CD4-positive, alpha-beta T cell treated with Interferon gamma for 1 hour (primary cell): Measurements from ENCODE around the gene ABCC2.
"Not testable (repeated sequence)": the region's sequence is repeated elsewhere in the genome, so short reads cannot be mapped to it uniquely, and the experiment has no call there.

Experiments
- DNase-seq: peaks from one replicate; pipeline ENCODE4 v3.0.0-alpha.2; 2020

Gene ABCC2

DNA sequence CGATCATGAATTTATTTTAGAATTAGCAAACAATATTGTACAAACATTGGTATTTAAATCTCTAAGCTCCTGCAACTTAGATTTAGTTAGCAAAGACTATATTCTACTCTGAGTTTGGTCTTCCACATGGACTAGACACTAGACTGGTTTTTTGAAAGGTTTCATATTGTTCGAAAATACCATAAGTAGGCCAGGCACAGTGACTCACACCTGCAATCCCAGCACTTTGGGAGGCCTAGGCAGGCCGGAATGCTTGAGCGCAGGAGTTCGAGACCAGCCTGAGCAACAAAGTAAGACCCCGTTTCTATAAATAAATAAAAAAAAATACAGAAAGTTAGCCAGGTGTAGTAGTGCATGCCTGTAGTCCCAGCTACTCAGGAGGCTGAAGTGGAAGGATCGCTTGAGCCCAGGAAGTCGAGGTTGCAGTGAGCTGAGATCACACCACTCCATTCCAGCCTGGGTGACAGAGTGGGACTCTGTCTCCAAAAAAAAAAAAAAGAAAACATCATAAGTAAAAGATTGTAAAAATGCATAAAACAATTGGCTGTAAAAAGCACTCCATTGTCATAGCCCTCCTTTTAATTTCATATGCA lies 73.1 kb downstream of the ABCC2 start:
- DNase-seq, result no peak

DNA sequence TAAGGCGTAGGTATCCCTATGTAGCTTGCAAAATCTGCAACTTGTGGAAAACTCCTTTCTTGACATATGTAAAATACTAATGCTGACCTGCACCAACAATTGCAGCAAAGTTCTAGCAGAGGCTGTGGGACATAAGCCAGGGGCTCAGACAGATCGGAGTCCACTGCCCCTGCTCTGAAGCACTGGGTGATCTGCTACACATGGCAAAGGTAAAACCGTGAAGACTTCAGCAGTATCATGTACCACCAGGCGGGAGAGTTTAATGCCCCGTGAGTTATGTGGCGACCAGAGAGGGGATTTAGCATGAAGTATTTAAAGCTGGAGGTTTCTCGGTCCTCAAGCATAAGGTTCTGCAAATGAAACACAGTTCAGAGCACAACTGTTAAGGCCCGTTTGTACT lies 76.4 kb downstream of the ABCC2 start:
- no peak for DNase-seq

DNA sequence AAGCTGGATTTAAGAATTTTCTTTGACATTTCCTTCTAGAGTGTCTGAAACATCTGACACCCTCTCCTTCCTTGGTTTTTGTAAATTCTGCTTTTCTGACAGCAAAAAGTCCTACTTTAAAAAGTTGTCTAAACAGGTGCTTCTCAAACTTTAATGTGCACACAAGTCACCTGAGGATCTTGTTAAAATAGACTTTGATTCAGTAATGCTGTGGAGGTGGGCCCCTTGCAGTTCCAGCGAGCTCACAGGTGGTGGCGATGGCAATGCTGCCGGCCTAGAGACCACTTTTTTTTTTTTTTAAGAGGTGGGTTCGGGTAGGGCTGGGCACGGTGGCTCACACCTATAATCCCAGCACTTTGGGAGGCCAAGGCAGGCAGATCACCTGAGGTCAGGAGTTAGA lies 77.1 kb downstream of the ABCC2 start:
- no peak for DNase-seq

DNA sequence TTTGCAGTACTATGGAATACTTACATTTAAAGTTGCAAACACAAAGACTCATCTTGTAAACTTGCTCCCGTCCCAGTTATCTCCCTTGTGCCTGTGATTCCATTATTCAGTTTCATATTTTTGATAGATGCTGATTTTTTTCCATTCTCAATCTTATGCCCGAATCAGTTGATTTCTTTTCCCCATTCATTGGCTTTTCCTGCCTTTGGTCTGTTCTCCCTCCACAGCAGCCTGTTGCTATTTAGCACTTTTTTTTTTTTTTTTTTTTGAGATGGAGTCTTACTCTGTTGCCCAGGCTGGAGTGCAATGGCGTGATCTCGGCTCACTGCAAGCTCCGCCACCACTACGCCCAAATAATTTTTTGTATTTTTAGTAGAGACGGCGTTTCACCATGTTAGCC lies 78.0 kb downstream of the ABCC2 start:
- DNase-seq, result no peak

DNA sequence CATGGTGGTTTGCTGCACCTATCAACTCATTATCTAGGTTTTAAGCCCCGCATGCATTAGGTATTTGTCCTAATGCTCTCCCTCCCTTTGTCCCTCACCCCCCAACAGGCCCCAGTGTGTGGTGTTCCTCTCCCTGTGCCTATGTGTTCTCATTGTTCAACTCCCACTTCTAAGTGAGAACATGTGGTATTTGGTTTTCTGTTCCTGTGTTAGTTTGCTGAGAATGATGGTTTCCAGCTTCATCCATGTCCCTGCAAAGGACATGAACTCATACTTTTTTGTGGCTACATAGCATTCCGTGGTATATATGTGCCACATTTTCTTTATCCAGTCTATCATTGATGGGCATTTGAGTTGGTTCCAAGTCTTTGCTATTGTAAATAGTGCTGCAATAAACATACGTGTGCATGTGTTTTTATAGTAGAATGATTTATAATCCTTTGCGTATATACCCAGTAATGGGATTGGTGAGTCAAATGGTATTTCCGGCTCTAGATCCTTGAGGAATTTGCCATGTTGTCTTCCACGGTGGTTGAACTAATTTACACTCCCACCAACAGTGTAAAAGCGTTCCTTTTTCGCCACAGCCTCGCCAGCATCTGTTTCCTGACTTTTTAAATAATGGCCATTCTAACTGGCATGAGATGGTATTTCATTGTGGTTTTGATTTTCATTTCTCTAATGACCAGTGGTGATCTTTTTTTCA lies 81.2 kb downstream of the ABCC2 start:
- DNase-seq, result not testable (repeated sequence)

DNA sequence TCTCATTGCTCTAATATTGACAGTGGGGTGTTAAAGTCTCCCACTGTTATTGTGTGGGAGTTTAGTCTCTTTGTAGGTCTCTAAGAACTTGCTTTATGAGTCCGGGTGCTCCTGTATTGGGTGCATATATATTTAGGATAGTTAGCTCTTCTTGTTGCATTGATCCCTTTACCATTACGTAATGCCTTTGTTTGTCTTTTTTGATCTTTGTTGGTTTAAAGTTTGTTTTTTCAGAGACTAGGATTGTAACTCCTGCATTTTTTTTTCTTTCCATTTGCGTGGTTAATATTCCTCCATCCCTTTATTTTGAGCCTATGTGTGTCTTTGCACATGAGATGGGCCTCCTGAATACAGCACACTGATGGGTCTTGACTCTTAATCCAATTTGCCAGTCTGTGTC lies 84.8 kb downstream of the ABCC2 start:
- not testable (repeated sequence) for DNase-seq

DNA sequence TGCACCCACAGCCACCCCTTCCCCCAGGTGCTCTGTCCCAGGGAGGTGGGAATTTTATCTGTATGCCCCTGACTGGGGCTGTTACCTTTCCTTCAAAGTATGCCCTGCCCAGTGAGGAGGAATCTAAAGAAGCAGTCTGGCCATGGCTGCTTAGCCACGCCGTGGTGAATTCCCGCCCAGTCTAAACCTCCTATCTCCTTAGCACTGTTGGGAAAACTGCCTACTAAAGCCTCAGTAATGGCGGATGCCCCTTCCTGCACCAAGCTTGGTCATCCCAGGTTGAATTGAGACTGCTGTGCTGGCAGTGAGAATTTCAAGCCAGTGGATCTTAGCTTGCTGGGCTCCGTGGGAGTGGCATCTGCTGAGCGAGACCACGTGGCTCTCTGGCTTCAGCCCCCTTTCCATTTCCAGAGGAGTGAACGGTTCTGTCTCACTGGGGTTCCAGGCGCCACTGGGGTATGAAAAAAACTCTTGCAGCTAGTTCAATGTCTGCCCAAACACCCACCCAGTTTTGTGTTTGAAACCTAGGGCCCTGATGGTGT lies 87.2 kb downstream of the ABCC2 start:
- DNase-seq, result no peak

DNA sequence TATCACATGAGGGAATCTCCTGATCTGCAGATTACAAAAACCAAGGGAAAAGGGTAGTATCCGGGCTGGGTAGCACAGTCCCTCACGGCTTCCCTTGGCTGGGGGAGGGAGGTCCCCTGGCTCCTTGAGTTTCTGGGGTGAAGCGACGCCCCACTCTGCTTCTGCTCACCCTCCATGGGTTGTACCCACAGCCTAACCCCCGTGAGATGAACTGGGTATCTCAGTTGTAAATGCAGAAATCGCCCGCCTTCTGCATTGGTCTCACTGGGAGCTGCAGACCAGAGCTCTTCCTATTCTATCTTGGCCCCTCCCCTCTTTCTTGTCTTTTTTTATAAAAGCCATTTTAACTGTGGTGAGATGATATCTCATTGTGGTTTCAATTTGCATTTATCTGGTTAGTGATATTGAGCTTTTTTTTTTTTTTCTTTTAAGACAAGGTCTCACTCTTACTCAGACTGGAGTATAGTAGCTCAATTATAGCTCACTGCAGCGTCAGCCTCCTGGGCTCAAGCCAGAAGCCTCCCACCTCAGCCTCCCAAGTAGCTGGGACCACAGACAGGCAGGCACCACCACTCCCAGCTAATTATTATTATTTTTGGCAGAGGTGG lies 87.8 kb downstream of the ABCC2 start:
- DNase-seq, result no peak

DNA sequence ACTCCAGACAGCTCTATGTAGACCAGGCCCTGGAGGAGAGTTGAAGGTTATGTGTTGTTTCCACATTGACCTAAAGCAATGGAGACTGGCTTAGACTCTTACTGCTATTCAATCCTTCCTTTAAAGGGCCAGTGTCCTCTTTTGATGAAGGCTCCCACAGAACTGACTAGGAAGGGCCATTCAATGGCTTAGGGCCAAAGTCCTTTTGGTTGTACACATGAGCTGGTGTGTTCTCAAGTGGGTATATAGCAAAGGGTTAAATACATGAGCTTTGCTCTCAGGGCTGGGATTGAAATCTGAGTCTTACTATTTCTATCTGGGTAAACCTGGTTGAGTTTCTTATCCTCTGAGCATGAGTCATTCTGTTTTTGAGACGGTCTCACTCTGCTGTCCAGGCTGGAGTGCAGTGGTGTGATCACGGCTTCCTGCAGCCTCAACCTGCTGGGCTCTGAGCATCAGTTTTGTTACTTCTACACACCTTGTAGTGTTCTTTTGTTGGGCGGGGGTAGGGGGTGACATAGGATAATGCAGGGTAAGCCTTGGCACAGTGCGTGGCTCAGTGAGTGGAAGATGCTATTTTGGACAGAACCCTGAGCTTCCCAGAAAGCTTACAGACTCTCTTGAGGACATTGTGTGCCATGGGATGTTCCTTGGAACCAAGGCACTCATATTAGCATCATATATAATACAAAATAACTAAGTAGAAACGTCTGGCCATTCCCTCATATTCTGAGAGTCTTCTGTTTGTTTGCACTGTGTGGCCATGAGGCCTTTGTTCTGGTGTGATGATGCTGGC lies 90.1 kb downstream of the ABCC2 start:
- no peak for DNase-seq

DNA sequence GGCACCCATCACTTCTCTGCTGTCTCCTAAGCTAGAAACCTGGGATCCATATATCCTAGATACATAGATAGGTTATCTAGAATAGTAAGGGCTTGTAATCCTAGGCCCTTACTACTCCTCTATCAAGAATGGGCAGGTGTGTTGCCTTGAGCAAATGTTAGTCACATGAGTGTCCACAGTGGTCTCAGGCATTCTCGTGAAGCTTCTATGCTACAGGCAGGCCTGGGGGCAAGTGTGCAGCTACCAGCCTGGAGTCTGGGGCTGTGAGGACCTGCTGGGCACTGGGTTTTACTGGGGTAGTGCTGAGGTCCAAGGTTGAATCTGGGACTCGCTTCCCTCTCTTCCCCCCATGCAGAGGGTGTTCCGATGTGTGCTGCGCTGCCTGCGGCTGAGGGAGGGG lies 91.4 kb downstream of the ABCC2 start:
- DNase-seq, result no peak

DNA sequence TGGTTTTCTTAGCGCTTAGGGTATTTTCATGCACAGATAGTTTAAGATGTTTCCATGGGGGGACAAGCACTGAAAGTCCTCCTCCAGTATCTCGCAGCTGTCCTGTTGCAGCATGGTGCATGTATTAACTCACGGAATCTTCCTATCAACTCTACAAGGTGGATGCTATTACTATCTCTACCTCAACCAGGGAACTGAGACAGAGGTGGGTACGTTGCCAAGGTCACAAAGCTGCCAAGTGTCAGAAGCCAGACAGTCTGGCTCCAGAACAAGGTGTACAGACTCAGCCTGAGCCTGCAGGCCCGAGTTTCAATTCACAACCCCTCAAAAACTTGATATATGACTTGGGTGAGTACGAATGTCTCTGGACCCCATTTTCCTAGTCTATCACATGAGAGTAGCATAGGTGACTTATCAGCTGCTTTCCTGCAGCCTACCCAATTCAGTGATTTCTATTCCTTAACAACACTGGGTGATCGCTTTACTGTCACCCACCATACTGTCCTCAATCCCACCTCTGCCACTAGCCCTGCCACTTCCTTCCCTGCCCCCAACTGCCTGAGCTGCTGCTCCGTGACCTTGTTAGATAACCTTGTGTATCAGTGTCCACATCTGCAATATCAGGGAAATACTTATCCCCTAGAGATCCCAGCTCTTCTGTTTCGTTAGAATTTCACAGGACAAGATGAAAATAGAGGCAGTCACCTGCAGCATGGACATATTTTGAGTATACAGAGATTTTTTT lies 92.1 kb downstream of the ABCC2 start:
- no peak for DNase-seq

DNA sequence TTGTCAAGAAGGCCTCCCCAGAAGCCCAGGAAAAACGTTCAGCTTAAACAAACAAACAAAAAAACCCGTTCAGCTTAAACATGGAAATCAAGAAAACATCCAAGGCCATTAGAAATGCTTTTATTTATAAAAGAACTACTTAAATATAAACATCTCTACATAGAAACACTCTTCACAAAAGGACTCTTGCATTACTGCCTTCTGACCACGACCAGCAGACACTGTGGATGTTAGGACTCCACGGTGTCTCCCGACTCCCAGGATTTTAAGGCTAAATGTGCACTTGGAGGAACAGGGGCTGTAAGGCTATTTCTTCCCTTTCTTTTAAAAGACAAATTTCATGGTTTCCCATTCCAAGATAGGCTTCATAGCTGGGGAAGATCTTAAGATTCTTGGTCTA lies 93.0 kb downstream of the ABCC2 start:
- DNase-seq, result no peak

DNA sequence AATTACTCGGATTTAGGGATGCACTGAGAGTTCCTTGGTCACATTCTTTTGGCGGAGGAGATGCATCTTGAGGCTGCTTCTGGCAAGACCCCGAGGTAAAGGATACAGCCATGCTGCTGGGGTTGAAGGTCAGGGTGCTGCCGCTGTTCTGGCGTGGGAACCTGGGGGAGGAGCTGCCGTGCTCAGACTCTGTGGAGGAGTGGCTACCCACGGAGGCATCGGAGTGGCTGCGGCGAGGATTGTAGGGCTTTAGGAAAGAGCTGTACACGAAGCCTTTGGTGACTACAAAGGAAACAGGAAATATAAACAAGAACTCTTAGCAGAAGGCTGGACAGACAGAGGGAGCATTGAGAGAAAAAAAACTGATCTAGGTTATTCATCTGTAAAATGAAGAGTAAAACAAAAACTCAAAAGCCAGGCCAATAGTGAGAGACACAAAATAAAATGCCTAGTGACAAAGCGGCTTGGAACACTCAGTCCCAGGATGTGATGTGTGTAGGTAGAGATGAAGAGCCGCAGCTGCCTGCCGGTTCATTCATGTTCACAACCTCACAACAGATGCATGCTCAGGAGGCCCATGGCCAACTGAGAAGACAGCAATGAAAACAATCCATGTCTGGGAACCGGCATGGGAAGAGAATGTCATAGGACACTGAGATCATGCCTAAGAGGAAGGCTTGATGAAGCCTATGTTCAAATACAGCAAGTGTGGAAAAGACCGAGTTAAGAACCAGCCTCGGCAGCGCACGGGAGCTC lies 97.8 kb downstream of the ABCC2 start:
- DNase-seq, result no peak

DNA sequence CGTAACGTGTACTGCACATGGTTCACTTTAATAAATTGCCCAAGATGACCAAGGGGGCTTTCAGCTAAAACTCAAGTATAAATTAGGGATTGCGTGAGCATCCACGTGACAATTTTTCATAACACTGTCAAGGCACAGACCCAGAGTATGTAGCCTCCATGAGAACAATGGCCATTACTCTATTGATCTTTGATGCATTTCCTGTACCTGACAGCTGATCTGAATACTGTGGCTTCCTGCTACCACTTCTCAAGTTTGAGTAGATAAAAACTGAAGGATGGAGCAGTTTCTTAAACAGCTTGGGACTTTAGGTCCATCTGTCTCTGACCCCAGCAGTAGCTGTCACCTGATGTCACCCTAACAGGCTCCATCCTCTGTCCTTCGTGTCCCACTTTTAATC lies 98.9 kb downstream of the ABCC2 start:
- DNase-seq, result no peak

DNA sequence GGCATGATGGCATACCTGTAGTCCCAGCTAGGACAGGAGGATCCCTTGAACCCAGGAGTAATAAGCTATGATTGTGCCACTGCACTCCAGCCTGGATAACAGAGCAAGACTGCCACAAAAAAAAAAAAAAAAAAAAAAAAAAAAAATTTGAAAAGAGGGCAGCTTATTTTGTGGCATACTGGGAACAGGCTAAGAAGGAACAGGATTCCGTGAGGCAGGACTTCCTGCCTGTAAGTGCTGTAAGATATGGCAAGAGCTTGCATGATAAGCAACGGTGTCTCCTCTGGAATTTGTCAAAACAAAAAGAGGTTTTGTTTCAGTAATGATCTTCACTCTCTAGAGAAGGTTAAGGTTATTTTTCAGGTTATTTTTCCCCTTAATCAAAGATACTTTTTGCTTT lies 101.1 kb downstream of the ABCC2 start:
- DNase-seq, result no peak

DNA sequence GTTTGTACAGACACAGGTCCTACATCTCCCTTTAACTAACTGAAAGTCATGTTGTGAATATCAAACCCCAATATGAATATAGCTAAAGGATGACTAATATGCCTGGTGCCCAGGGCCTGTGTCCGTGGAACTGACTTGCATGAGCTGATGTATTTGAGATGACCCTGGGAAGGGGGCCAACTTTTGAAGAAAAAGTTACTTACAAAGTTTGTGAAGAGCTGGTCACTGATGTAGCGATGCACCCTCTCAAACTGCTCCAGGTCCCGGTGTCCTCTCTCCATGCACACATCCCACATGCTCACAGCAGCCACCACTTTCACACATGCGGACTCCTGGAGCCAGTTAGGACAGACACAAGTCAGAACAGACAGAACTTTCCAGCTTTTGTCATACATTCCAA lies 106.2 kb downstream of the ABCC2 start:
- no peak for DNase-seq

DNA sequence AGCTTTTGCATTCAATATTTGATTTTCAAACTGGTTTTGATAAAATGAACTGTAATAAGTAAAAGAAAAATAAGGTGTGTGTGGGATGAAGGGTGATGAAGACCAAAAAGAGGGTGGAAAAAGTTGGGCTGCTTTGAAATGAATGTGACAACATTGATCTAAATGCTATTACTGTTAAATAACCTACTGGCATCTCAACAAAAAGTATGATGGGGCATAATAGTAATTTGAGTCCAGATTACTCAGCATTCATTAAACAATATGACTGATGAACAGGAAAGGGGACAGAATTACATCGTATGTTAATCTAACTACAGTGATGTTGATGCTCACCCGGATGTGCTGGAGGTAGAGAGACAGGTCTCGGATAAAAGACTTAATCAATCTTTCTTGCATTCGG lies 112.2 kb downstream of the ABCC2 start:
- no peak for DNase-seq

DNA sequence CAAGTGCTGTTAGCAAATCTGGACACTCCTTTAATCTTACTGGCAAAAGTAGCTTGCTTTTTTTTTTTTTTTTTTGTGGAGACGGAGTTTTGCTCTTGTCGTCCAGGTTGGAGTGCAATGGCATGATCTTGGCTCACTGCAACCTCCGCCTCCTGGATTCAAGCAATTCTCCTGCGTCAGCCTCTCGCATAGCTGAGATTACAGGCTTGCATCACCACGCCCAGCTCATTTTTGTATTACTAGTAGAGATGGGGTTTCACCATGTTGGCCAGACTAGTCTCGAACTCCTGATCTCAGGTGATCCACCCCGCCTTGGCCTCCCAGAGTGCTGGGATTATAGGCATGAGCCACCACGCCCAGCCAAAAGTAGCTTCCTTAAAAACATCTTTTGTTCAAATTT lies 112.6 kb downstream of the ABCC2 start:
- not testable (repeated sequence) for DNase-seq

DNA sequence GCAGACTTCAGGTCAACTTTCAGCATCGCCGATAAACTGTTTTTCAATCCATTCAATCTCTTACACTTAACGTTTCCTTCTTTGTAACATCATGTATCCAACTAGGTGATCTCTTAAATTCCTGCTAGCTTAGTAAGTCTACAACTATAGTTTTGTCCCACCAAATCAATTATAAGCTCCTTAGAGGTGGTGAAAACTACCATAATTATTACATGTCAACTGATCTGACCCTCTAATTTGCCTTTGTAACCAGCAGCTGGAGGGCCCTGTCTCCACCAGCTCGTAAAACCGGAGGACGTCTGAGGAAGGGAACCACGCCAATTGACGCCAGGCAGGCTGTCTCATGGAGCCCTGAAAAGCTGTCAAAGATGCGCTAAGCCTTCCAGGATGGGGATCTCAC lies 113.4 kb downstream of the ABCC2 start:
- no peak for DNase-seq
